Measurements from ENCODE around the gene SPANXA1.
"Not testable (repeated sequence)": the region's sequence is repeated elsewhere in the genome, so short reads cannot be mapped to it uniquely, and the experiment has no call there.

SPANXA1 gene

GRCh38 chrX:141584638-141585037, at the start of gene SPANXA1:
TSS of gene SPANXA1 (minus strand) at chrX:141584738. CDS start at chrX:141584678, 60 bp downstream.
- DNase-seq (ENCODE audit: low spot score), result not testable (repeated sequence)

- no peak for TF ChIP-seq CTCF (IDR thresholded peaks at IDR 0.05; ENCODE audit: extremely low read depth, missing control alignments)
- DNase-seq (ENCODE audit: low spot score), result no peak
Measured at GRCh38 chrX:141632124-141632523, 47.6 kb upstream of the SPANXA1 start.

GRCh38 chrX:141619336-141619735, 34.8 kb upstream of the SPANXA1 start:
- no peak for TF ChIP-seq CTCF (IDR thresholded peaks at IDR 0.05; ENCODE audit: extremely low read depth, missing control alignments)

GRCh38 chrX:141609111-141609510, 24.6 kb upstream of the SPANXA1 start:
- no peak for DNase-seq (ENCODE audit: low spot score)
- no peak for TF ChIP-seq CTCF (IDR thresholded peaks at IDR 0.05; ENCODE audit: extremely low read depth, missing control alignments)

More at GRCh38 chrX:141619336-141619735, 34.8 kb upstream of the SPANXA1 start:
- no peak for DNase-seq (ENCODE audit: low spot score)

GRCh38 chrX:141589408-141589807, 4.9 kb upstream of the SPANXA1 start, which contains the start of gene SPANXA2:
TSS of gene SPANXA2 (plus strand) at chrX:141589708. CDS start at chrX:141589768, 60 bp downstream.
- DNase-seq (ENCODE audit: low spot score), result not testable (repeated sequence)

GRCh38 chrX:141542551-141542950, 42.0 kb downstream of the SPANXA1 start:
- DNase-seq (ENCODE audit: low spot score), result not testable (repeated sequence)

All from GM20000 (cell line).